GM18520 (cell line): ENCODE data around the gene RBMS1.

Source experiments
- ATAC-seq: cut with Tn5 transposase; IDR thresholded peaks from one replicate; pipeline ENCODE4 v1.9.1; 2021; ENCODE audit not compliant: unreplicated experiment

The RBMS1 gene

GRCh38 chr2:160287476-160287875 lies 206.1 kb downstream of the RBMS1 start:
- no peak for ATAC-seq

GRCh38 chr2:160286551-160286950 lies 207.1 kb downstream of the RBMS1 start:
- ATAC-seq = no peak

GRCh38 chr2:160283675-160284074 lies 209.9 kb downstream of the RBMS1 start:
- no peak for ATAC-seq

GRCh38 chr2:160282063-160282580 lies 211.5 kb downstream of the RBMS1 start:
- no peak for ATAC-seq

- ATAC-seq = no peak
Measured at GRCh38 chr2:160281213-160281612, 212.4 kb downstream of the RBMS1 start.

- no peak for ATAC-seq
Measured at GRCh38 chr2:160279813-160280465, 213.7 kb downstream of the RBMS1 start.

- ATAC-seq = no peak
Measured at GRCh38 chr2:160278879-160279177, 214.8 kb downstream of the RBMS1 start.

GRCh38 chr2:160278101-160278878 lies 215.3 kb downstream of the RBMS1 start:
- peak; percentile 86 for ATAC-seq

- ATAC-seq = no peak
Measured at GRCh38 chr2:160277151-160277550, 216.5 kb downstream of the RBMS1 start.

GRCh38 chr2:160275656-160276055 lies 218.0 kb downstream of the RBMS1 start:
- ATAC-seq = no peak

- no peak for ATAC-seq
Measured at GRCh38 chr2:160271171-160272086, 222.2 kb downstream of the RBMS1 start.

GRCh38 chr2:160270571-160271113 lies 223.0 kb downstream of the RBMS1 start:
- ATAC-seq = no peak

GRCh38 chr2:160269803-160270570 lies 223.6 kb downstream of the RBMS1 start:
- peak; percentile 59 for ATAC-seq

GRCh38 chr2:160269365-160269764 lies 224.2 kb downstream of the RBMS1 start:
- ATAC-seq = no peak

GRCh38 chr2:160268151-160268781 lies 225.3 kb downstream of the RBMS1 start:
- no peak for ATAC-seq

- ATAC-seq = no peak
Measured at GRCh38 chr2:160267692-160268091, 225.9 kb downstream of the RBMS1 start.

- no peak for ATAC-seq
Measured at GRCh38 chr2:160267022-160267421, 226.6 kb downstream of the RBMS1 start.

- peak; percentile 38 for ATAC-seq
Measured at GRCh38 chr2:160266037-160266551, 227.5 kb downstream of the RBMS1 start.

GRCh38 chr2:160264308-160264707 lies 229.3 kb downstream of the RBMS1 start:
- no peak for ATAC-seq

GRCh38 chr2:160261732-160262131 lies 231.9 kb downstream of the RBMS1 start:
- no peak for ATAC-seq
